SK-N-SH treated with all-trans-retinoic acid at 6 μM for 48 hours (cell line): ENCODE results near the gene METAP1D.

ENCODE experiments used
- ATAC-seq: fragments of 200-7000 bp; cut with Tn5 transposase; 3 replicates; pipeline ENCODE4 v1.9.1; 2020; ENCODE audit warnings: mild to moderate bottlenecking, moderate library complexity
- ARNTL ChIP-seq: fragments of 450-650 bp; formaldehyde crosslinking; IDR thresholded peaks from 2 replicates; pipeline ENCODE4 v1.5.0; 2020; ENCODE audit warnings: low read depth, mild to moderate bottlenecking, moderate library complexity, borderline replicate concordance
- BACH2 ChIP-seq: fragments of 250-450 bp; sonication (Bioruptor Pico); IDR thresholded peaks from 2 replicates; pipeline ENCODE4 v1.9.0; 2021; ENCODE audit warnings: mild to moderate bottlenecking, borderline replicate concordance
- CSDC2 ChIP-seq: fragments of 250-450 bp; sonication (Bioruptor Pico); IDR thresholded peaks from 2 replicates; pipeline ENCODE4 v1.5.0; 2020; ENCODE audit warnings: mild to moderate bottlenecking, moderate library complexity
- GLIS3 ChIP-seq: fragments of 250-450 bp; sonication (Bioruptor Pico); IDR thresholded peaks from 2 replicates; pipeline ENCODE4 v1.5.0; 2020; ENCODE audit warnings: mild to moderate bottlenecking, moderate library complexity
- ISL1 ChIP-seq: fragments of 250-450 bp; sonication (Bioruptor Pico); IDR thresholded peaks from 2 replicates; pipeline ENCODE4 v2.1.2; 2022; ENCODE audit warnings: mild to moderate bottlenecking, moderate library complexity
- OSR1 ChIP-seq: fragments of 250-450 bp; sonication (Bioruptor Pico); IDR thresholded peaks from 2 replicates; pipeline ENCODE4 v1.8.0; 2022; ENCODE audit warnings: moderate library complexity, mild to moderate bottlenecking, inconsistent platforms
- PATZ1 ChIP-seq: fragments of 250-450 bp; sonication (Bioruptor Pico); IDR thresholded peaks from 2 replicates; pipeline ENCODE4 v1.8.0; 2020; ENCODE audit warnings: mild to moderate bottlenecking, moderate library complexity, borderline replicate concordance
- POU6F1 ChIP-seq: fragments of 250-450 bp; sonication (Bioruptor Pico); IDR thresholded peaks from 2 replicates; pipeline ENCODE4 v1.8.0; 2021; ENCODE audit warnings: low read depth, mild to moderate bottlenecking, moderate library complexity, borderline replicate concordance
- PPARA ChIP-seq: fragments of 250-450 bp; sonication (Bioruptor Pico); IDR thresholded peaks from 2 replicates; pipeline ENCODE4 v1.5.0; 2020; ENCODE audit warnings: mild to moderate bottlenecking, borderline replicate concordance
- RARB ChIP-seq: fragments of 250-450 bp; sonication (Bioruptor Pico); IDR thresholded peaks from 2 replicates; pipeline ENCODE4 v1.8.0; 2021; ENCODE audit warnings: mild to moderate bottlenecking, moderate library complexity
- SNAI2 ChIP-seq: fragments of 250-450 bp; sonication (Bioruptor Pico); IDR thresholded peaks from 2 replicates; pipeline ENCODE4 v1.5.0; 2020; ENCODE audit warnings: mild to moderate bottlenecking, moderate library complexity
- TCF4 ChIP-seq: fragments of 250-450 bp; sonication (Bioruptor Pico); IDR thresholded peaks from 2 replicates; pipeline ENCODE4 v1.8.0; 2021; ENCODE audit warnings: mild to moderate bottlenecking, moderate library complexity, borderline replicate concordance
- TOX ChIP-seq: fragments of 250-450 bp; sonication (Bioruptor Pico); IDR thresholded peaks from 2 replicates; pipeline ENCODE4 v1.8.0; 2021; ENCODE audit warnings: mild to moderate bottlenecking, moderate library complexity, borderline replicate concordance
- ZFP3 ChIP-seq: fragments of 250-450 bp; sonication (Bioruptor Pico); IDR thresholded peaks from 2 replicates; pipeline ENCODE4 v1.5.0; 2020; ENCODE audit warnings: mild to moderate bottlenecking, moderate library complexity
- ZFP30 ChIP-seq: fragments of 450-650 bp; formaldehyde crosslinking; IDR thresholded peaks from 2 replicates; pipeline ENCODE4 v1.5.0; 2022; ENCODE audit warnings: mild to moderate bottlenecking, moderate library complexity
- ZNF565 ChIP-seq: fragments of 450-650 bp; formaldehyde crosslinking; conservative IDR thresholded peaks from 2 replicates; pipeline ENCODE4 v1.5.0; 2020; ENCODE audit warnings: low read depth, mild to moderate bottlenecking, moderate library complexity
- ZNF70 ChIP-seq: fragments of 450-650 bp; formaldehyde crosslinking; IDR thresholded peaks from 2 replicates; pipeline ENCODE4 v1.5.0; 2020; ENCODE audit warnings: mild to moderate bottlenecking, moderate library complexity
- ZNF8 ChIP-seq: fragments of 450-650 bp; formaldehyde crosslinking; IDR thresholded peaks from 2 replicates; pipeline ENCODE4 v1.5.0; 2020; ENCODE audit warnings: mild to moderate bottlenecking, moderate library complexity
- TF ChIP-seq, protein P1 (sequence below): fragments of 250-450 bp; sonication (Bioruptor Pico); IDR thresholded peaks from 2 replicates; pipeline ENCODE4 v1.5.1; 2021; ENCODE audit warnings: mild to moderate bottlenecking, moderate library complexity
- TF ChIP-seq, protein P2 (sequence below): fragments of 250-450 bp; sonication (Bioruptor Pico); IDR thresholded peaks from 2 replicates; pipeline ENCODE4 v1.5.0; 2020; ENCODE audit warnings: mild to moderate bottlenecking, moderate library complexity
- TF ChIP-seq, protein P3 (sequence below): fragments of 250-450 bp; sonication (Bioruptor Pico); IDR thresholded peaks from 2 replicates; pipeline ENCODE4 v1.5.1; 2020; ENCODE audit warnings: low read depth, mild to moderate bottlenecking, moderate library complexity

Gene METAP1D

GRCh38 chr2:172079416-172079815 lies 79.7 kb downstream of the METAP1D start:
- TF ChIP-seq ISL1 (CRISPR knock-in tag) (no peak), PPARA (CRISPR knock-in tag) (no peak), TOX (CRISPR knock-in tag) (no peak), CSDC2 (no peak), ZNF70 (CRISPR knock-in tag) (no peak), RARB (CRISPR knock-in tag) (no peak)
- TF ChIP-seq, protein P1, sequence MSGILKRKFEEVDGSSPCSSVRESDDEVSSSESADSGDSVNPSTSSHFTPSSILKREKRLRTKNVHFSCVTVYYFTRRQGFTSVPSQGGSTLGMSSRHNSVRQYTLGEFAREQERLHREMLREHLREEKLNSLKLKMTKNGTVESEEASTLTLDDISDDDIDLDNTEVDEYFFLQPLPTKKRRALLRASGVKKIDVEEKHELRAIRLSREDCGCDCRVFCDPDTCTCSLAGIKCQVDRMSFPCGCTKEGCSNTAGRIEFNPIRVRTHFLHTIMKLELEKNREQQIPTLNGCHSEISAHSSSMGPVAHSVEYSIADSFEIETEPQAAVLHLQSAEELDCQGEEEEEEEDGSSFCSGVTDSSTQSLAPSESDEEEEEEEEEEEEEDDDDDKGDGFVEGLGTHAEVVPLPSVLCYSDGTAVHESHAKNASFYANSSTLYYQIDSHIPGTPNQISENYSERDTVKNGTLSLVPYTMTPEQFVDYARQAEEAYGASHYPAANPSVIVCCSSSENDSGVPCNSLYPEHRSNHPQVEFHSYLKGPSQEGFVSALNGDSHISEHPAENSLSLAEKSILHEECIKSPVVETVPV (CRISPR knock-in tag): no peak
- TF ChIP-seq, protein P2, sequence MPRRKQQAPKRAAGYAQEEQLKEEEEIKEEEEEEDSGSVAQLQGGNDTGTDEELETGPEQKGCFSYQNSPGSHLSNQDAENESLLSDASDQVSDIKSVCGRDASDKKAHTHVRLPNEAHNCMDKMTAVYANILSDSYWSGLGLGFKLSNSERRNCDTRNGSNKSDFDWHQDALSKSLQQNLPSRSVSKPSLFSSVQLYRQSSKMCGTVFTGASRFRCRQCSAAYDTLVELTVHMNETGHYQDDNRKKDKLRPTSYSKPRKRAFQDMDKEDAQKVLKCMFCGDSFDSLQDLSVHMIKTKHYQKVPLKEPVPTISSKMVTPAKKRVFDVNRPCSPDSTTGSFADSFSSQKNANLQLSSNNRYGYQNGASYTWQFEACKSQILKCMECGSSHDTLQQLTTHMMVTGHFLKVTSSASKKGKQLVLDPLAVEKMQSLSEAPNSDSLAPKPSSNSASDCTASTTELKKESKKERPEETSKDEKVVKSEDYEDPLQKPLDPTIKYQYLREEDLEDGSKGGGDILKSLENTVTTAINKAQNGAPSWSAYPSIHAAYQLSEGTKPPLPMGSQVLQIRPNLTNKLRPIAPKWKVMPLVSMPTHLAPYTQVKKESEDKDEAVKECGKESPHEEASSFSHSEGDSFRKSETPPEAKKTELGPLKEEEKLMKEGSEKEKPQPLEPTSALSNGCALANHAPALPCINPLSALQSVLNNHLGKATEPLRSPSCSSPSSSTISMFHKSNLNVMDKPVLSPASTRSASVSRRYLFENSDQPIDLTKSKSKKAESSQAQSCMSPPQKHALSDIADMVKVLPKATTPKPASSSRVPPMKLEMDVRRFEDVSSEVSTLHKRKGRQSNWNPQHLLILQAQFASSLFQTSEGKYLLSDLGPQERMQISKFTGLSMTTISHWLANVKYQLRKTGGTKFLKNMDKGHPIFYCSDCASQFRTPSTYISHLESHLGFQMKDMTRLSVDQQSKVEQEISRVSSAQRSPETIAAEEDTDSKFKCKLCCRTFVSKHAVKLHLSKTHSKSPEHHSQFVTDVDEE (CRISPR knock-in tag): no peak
- ATAC-seq: no peak

DNA sequence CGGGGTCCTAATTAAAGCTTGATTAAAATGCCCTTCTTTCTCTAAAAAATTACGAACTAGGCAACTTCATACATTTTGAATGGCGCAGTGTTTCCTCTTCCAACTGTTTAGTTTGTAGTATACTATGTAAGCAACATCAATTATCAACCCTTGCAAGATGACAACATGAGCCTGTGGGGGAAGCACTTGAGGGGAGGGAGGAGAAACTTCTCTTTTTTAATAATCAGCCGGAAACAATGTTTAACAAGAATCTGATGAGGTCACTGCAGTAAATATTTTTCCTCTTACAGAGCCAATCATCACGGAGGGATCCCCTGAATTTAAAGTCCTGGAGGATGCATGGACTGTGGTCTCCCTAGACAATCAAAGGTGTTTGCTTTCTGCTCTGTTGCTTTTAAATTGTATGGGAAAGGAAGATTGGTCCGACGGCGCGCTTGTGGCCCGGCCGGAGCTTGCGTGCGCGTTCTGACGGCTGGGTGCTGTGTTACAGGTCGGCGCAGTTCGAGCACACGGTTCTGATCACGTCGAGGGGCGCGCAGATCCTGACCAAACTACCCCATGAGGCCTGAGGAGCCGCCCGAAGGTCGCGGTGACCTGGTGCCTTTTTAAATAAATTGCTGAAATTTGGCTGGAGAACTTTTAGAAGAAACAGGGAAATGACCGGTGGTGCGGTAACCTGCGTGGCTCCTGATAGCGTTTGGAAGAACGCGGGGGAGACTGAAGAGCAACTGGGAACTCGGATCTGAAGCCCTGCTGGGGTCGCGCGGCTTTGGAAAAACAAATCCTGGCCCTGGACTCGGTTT lies 80.3 kb downstream of the METAP1D start:
- TF ChIP-seq ARNTL (CRISPR knock-in tag) (no peak), PPARA (CRISPR knock-in tag) (no peak), TOX (CRISPR knock-in tag) (no peak), RARB (CRISPR knock-in tag) (no peak)
- no peak for ATAC-seq

GRCh38 chr2:172080641-172081220 lies 81.0 kb downstream of the METAP1D start:
- no peak for TF ChIP-seq ARNTL (CRISPR knock-in tag)
- no peak for TF ChIP-seq BACH2 (CRISPR knock-in tag)
- TF ChIP-seq ZFP3 (CRISPR knock-in tag): no peak
- no peak for TF ChIP-seq SNAI2 (CRISPR knock-in tag)
- no peak for TF ChIP-seq ZNF8
- no peak for TF ChIP-seq ISL1 (CRISPR knock-in tag)
- no peak for TF ChIP-seq OSR1 (CRISPR knock-in tag)
- TF ChIP-seq ZFP30 (CRISPR knock-in tag): no peak
- TF ChIP-seq POU6F1 (CRISPR knock-in tag): no peak
- TF ChIP-seq GLIS3 (CRISPR knock-in tag): no peak
- TF ChIP-seq PATZ1: no peak
- no peak for ATAC-seq

DNA sequence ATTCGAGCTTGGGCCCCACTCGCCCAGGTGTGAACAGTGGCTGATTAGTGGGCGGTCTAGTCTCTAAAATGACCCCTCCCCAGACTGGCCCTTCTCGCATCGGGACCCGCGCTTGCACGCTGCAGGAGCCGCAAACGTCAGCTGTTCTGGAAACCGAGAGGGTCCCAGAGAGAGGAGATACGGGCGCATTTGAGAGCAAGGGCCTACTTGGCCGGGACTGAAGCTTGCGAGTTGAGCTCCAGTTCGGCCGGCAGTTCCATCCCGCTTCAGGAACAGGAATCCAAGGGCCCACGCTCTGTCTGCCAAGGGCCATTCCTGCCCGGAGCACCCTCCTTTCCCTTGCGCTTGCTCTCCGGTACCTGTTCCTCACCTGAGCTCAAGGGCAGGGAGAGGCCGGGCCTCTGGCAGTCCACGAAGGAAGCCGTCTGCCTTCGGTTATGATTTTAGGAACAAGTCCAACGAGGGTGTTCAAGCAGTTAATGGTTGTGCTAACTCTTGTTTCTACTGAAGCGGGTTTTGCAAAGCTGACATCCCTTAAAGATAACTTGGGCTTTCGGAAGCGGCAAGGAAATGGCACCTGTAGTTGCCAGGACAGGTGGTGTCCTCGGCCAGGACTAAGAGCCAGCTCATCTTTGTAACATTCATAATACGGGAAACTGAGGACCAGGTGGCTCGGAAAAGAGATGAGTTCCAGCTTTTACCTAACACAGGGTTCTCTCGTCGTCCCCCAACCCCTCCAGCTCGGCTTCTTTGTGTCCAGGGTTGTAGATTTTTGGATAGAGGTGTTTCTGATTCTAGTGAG lies 81.7 kb downstream of the METAP1D start:
- ATAC-seq: no peak
- TF ChIP-seq TCF4 (CRISPR knock-in tag) (no peak), RARB (CRISPR knock-in tag) (no peak), ZFP3 (CRISPR knock-in tag) (no peak), ZNF8 (no peak), ZNF565 (no peak), PATZ1 (no peak)
- TF ChIP-seq, protein P3, sequence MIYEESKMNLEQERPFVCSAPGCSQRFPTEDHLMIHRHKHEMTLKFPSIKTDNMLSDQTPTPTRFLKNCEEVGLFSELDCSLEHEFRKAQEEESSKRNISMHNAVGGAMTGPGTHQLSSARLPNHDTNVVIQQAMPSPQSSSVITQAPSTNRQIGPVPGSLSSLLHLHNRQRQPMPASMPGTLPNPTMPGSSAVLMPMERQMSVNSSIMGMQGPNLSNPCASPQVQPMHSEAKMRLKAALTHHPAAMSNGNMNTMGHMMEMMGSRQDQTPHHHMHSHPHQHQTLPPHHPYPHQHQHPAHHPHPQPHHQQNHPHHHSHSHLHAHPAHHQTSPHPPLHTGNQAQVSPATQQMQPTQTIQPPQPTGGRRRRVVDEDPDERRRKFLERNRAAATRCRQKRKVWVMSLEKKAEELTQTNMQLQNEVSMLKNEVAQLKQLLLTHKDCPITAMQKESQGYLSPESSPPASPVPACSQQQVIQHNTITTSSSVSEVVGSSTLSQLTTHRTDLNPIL (CRISPR knock-in tag): no peak
